HCT116 (cell line): ENCODE measurements around the gene PARP8.

ENCODE experiments used
- EZH2 ChIP-seq: fragments of 200-600 bp; sonication (generic); IDR thresholded peaks from 2 replicates; pipeline ENCODE4 v1.6.1; 2017; ENCODE audit warnings: antibody characterized with exemption, mixed run types
- POLR2A ChIP-seq: IDR thresholded peaks from 2 replicates; pipeline ENCODE4 v1.7.0; 2011; ENCODE audit warnings: borderline replicate concordance; ENCODE audit not compliant: insufficient read depth, insufficient read length; ENCODE audit errors: extremely low read depth
- POLR2AphosphoS5 ChIP-seq: IDR thresholded peaks from 2 replicates; pipeline ENCODE4 v1.6.1; 2011; ENCODE audit warnings: mild to moderate bottlenecking, low read depth, low read length, moderate library complexity
- TF ChIP-seq, protein P1 (sequence below), 3 experiments: fragments of 200-600 bp in 1 of 3; sonication (generic) in 1 of 3; IDR thresholded peaks in 2 of 3; conservative IDR thresholded peaks in 1 of 3; 2 replicates each; pipeline ENCODE4 v1.5.1; 2012 to 2017; ENCODE audit warnings: low read depth in 2 of 3, low read length in 2 of 3, antibody characterized with exemption in 1 of 3, borderline replicate concordance in 1 of 3, control low read depth in 1 of 3, mild to moderate bottlenecking in 1 of 3, mixed read lengths in 1 of 3, mixed run types in 1 of 3, moderate library complexity in 1 of 3; ENCODE audit not compliant: insufficient read depth in 1 of 3

DNA sequence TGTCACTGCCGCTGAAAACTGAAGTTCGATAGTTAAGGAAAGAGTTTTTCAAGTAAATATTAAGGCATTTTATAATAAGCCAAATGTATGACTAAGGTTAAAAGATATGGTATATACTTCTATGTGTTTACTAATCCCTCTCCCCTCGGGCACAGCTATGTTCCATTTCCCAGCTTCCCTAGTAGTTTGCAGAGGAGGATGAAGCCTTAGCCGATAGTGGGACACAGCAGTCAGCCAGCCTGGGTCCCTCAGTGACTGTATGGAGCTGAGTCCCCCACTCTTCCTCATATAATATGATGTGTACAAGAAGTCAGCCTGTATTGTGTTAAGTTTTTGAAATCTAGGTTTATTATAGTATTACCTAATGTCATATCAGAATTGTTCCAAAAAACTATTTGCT is 55.8 kb downstream of the PARP8 start:
- TF ChIP-seq, protein P1, sequence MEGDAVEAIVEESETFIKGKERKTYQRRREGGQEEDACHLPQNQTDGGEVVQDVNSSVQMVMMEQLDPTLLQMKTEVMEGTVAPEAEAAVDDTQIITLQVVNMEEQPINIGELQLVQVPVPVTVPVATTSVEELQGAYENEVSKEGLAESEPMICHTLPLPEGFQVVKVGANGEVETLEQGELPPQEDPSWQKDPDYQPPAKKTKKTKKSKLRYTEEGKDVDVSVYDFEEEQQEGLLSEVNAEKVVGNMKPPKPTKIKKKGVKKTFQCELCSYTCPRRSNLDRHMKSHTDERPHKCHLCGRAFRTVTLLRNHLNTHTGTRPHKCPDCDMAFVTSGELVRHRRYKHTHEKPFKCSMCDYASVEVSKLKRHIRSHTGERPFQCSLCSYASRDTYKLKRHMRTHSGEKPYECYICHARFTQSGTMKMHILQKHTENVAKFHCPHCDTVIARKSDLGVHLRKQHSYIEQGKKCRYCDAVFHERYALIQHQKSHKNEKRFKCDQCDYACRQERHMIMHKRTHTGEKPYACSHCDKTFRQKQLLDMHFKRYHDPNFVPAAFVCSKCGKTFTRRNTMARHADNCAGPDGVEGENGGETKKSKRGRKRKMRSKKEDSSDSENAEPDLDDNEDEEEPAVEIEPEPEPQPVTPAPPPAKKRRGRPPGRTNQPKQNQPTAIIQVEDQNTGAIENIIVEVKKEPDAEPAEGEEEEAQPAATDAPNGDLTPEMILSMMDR (IDR thresholded peaks at IDR 0.05 in 2 of 3, conservative IDR thresholded peaks at IDR 0.05 in 1 of 3; ENCODE audit: borderline replicate concordance in 1 of 3, insufficient read depth in 1 of 3, low read depth in 2 of 3, low read length in 2 of 3): no peak
- TF ChIP-seq POLR2AphosphoS5 (no peak), EZH2 (no peak), POLR2A (no peak)
